Caco-2 (cell line): ENCODE measurements around the gene RASGRF1. TPM values are rescaled to one million over a fixed set of nuclear protein-coding genes. Genes with fewer than 3 reads are reported as not detected.

Experiments
- BruUV-seq: library from RNA; stranded (reverse); fragments of 400-500 nt; replicated peaks from 2 replicates; lab custom pipeline; 2021; lab: Mats Ljungman, UMichigan
- CTCF ChIA-PET: fragments of 300-600 bp; sonication (Branson Sonifier 250); formaldehyde crosslinking; loops from one replicate; lab custom pipeline; 2022; ENCODE audit warnings: antibody characterized with exemption; lab: Charles Lee
- POLR2A ChIA-PET: fragments of 300-600 bp; sonication (Branson Sonifier 250); formaldehyde crosslinking; loops from one replicate; lab custom pipeline; 2022; ENCODE audit warnings: antibody characterized with exemption; lab: Charles Lee
- DNase-seq, 2 experiments: peaks; one replicate each; pipeline versions ENCODE4 v3.0.0 to v3.0.0-alpha.2; 2020 to 2022
- H3K27me3 ChIP-seq: replicated peaks from 2 replicates; pipeline ENCODE4 v1.6.0; 2011; ENCODE audit warnings: low read length; ENCODE audit not compliant: control insufficient read depth, insufficient read depth
- H3K36me3 ChIP-seq: 2 replicates; pipeline ENCODE4 v1.5.1; 2011; ENCODE audit warnings: low read length; ENCODE audit not compliant: control insufficient read depth, insufficient read depth
- H3K4me1 ChIP-seq: fragments of 250-450 bp; sonication (Bioruptor Pico); 2 replicates; pipeline ENCODE4 v1.5.1; 2020; ENCODE audit warnings: mild to moderate bottlenecking
- H3K4me3 ChIP-seq: 2 replicates; pipeline ENCODE4 v1.5.1; 2011; ENCODE audit warnings: low read depth, mild to moderate bottlenecking, control low read depth, low read length
- H3K9me3 ChIP-seq: fragments of 250-450 bp; sonication (Bioruptor Pico); 2 replicates; pipeline ENCODE4 v1.5.1; 2020; ENCODE audit warnings: mild to moderate bottlenecking, moderate library complexity
- H3K27ac Mint-ChIP-seq: one replicate; pipeline ENCODE4 v1.8.0; 2022; ENCODE audit warnings: mixed read lengths; ENCODE audit not compliant: unreplicated experiment
- H3K27me3 Mint-ChIP-seq: one replicate; pipeline ENCODE4 v1.8.0; 2022; ENCODE audit warnings: mixed read lengths; ENCODE audit not compliant: insufficient read depth, unreplicated experiment
- H3K36me3 Mint-ChIP-seq: one replicate; pipeline ENCODE4 v1.8.0; 2022; ENCODE audit warnings: mild to moderate bottlenecking, mixed read lengths; ENCODE audit not compliant: insufficient read depth, unreplicated experiment
- H3K4me1 Mint-ChIP-seq: one replicate; pipeline ENCODE4 v1.8.0; 2022; ENCODE audit warnings: low read depth, mixed read lengths; ENCODE audit not compliant: unreplicated experiment
- H3K4me3 Mint-ChIP-seq: one replicate; pipeline ENCODE4 v1.8.0; 2022; ENCODE audit warnings: mild to moderate bottlenecking, moderate library complexity, mixed read lengths; ENCODE audit not compliant: unreplicated experiment
- H3K9me3 Mint-ChIP-seq: one replicate; pipeline ENCODE4 v1.8.0; 2022; ENCODE audit warnings: mixed read lengths; ENCODE audit not compliant: unreplicated experiment
- intact Hi-C: fragments of 100-400 bp; cut with micrococcal nuclease; formaldehyde crosslinking; loops from one replicate; pipeline ENCODE4 v1.10.0; 2022; ENCODE audit not compliant: unreplicated experiment
- total RNA-seq: library from RNA; stranded (reverse); gene quantifications from 2 replicates; pipeline ENCODE4 v1.2.3, GENCODE V29; 2022
- TF ChIP-seq, protein P1 (sequence below), 2 experiments: fragments of 200-600 bp in 1 of 2; IDR thresholded peaks; 1 replicate in 1 of 2; 2 replicates in 1 of 2; pipeline versions ENCODE4 v1.5.1 to v1.8.0; 2011 to 2022; ENCODE audit warnings: antibody characterized with exemption in 1 of 2, control low read depth in 1 of 2, inconsistent platforms in 1 of 2, low read depth in 1 of 2, low read length in 1 of 2, mild to moderate bottlenecking in 1 of 2, moderate library complexity in 1 of 2; ENCODE audit not compliant: insufficient read depth in 1 of 2, severe bottlenecking in 1 of 2, unreplicated experiment in 1 of 2

The RASGRF1 gene
- total RNA-seq, 1 experiment from 2014 or later, result 0.57 TPM

- no TSS peak for BruUV-seq
- no peaks in the 10 kb centered on the region for H3K36me3 ChIP-seq
- ChIA-PET CTCF (no interaction called here), POLR2A (interaction anchor here (0.7 kb wide), 1 partner anchor 673 kb away, joined by 3 read pairs; no protein-coding TSS in a partner anchor)
- Mint-ChIP-seq H3K27me3 (no peaks in the 10 kb centered on the region), H3K4me3 (no peak overlapping the region), H3K9me3 (no peaks in the 10 kb centered on the region), H3K27ac (no peak overlapping the region), H3K36me3 (no peaks in the 10 kb centered on the region), H3K4me1 (peaks cover 23% of the 10 kb centered on the region)
- H3K9me3 ChIP-seq, result no peaks in the 10 kb centered on the region
- TF ChIP-seq, protein P1, sequence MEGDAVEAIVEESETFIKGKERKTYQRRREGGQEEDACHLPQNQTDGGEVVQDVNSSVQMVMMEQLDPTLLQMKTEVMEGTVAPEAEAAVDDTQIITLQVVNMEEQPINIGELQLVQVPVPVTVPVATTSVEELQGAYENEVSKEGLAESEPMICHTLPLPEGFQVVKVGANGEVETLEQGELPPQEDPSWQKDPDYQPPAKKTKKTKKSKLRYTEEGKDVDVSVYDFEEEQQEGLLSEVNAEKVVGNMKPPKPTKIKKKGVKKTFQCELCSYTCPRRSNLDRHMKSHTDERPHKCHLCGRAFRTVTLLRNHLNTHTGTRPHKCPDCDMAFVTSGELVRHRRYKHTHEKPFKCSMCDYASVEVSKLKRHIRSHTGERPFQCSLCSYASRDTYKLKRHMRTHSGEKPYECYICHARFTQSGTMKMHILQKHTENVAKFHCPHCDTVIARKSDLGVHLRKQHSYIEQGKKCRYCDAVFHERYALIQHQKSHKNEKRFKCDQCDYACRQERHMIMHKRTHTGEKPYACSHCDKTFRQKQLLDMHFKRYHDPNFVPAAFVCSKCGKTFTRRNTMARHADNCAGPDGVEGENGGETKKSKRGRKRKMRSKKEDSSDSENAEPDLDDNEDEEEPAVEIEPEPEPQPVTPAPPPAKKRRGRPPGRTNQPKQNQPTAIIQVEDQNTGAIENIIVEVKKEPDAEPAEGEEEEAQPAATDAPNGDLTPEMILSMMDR (IDR thresholded peaks at IDR 0.05; ENCODE audit: insufficient read depth in 1 of 2, low read depth in 1 of 2, low read length in 1 of 2, severe bottlenecking in 1 of 2, unreplicated experiment in 1 of 2), result no peak
- no peak overlapping the region for H3K4me3 ChIP-seq
- no peaks in the 10 kb centered on the region for H3K27me3 ChIP-seq
- intact Hi-C loops, result no loop called here
- DNase-seq, result no peak
- peaks cover 17% of the 10 kb centered on the region for H3K4me1 ChIP-seq
These were observed 135.2 kb downstream of the RASGRF1 start for GRCh38 chr15:78955355-78955754.

GRCh38 chr15:78951841-78952238, 138.7 kb downstream of the RASGRF1 start:
- Mint-ChIP-seq H3K4me1 (peaks cover 31% of the 10 kb centered on the region), H3K36me3 (no peaks in the 10 kb centered on the region), H3K27me3 (no peaks in the 10 kb centered on the region), H3K27ac (no peak overlapping the region), H3K9me3 (no peaks in the 10 kb centered on the region), H3K4me3 (no peak overlapping the region)
- POLR2A ChIA-PET, result no interaction called here
- CTCF ChIA-PET, result no interaction called here
- DNase-seq, result peak in 1 of 2 experiments; percentile 32
- H3K36me3 ChIP-seq, result no peaks in the 10 kb centered on the region
- no peaks in the 10 kb centered on the region for H3K27me3 ChIP-seq
- no peak overlapping the region for H3K4me3 ChIP-seq
- no peaks in the 10 kb centered on the region for H3K9me3 ChIP-seq
- peaks cover 28% of the 10 kb centered on the region for H3K4me1 ChIP-seq
- TF ChIP-seq, protein P1 (IDR thresholded peaks at IDR 0.05; ENCODE audit: insufficient read depth in 1 of 2, low read depth in 1 of 2, low read length in 1 of 2, severe bottlenecking in 1 of 2, unreplicated experiment in 1 of 2), result no peak
- intact Hi-C loops, result no loop called here
- BruUV-seq, result no TSS peak

GRCh38 chr15:78950902-78951840, 139.4 kb downstream of the RASGRF1 start:
- POLR2A ChIA-PET, result no interaction called here
- no peak overlapping the region for H3K27ac Mint-ChIP-seq
- CTCF ChIA-PET, result interaction anchor here (0.6 to 2.4 kb wide), 2 partner anchors 28 to 1016 kb away, joined by 3 to 15 read pairs; no protein-coding TSS in a partner anchor

More at GRCh38 chr15:78950902-78951840, 139.4 kb downstream of the RASGRF1 start:
- TF ChIP-seq, protein P1 (IDR thresholded peaks at IDR 0.05; ENCODE audit: insufficient read depth in 1 of 2, low read depth in 1 of 2, low read length in 1 of 2, severe bottlenecking in 1 of 2, unreplicated experiment in 1 of 2), result peak in 1 of 2 experiments; percentile 22
- H3K4me3 ChIP-seq, result no peak overlapping the region
- H3K36me3 Mint-ChIP-seq, result no peaks in the 10 kb centered on the region
- BruUV-seq, result no TSS peak
- peaks cover 28% of the 10 kb centered on the region for H3K4me1 ChIP-seq
- intact Hi-C loops, result no loop called here
- H3K27me3 Mint-ChIP-seq, result no peaks in the 10 kb centered on the region
- H3K9me3 ChIP-seq, result no peaks in the 10 kb centered on the region
- no peak for DNase-seq
- H3K36me3 ChIP-seq, result no peaks in the 10 kb centered on the region
- no peaks in the 10 kb centered on the region for H3K9me3 Mint-ChIP-seq
- no peak overlapping the region for H3K4me3 Mint-ChIP-seq
- peaks cover 31% of the 10 kb centered on the region for H3K4me1 Mint-ChIP-seq
- no peaks in the 10 kb centered on the region for H3K27me3 ChIP-seq
